ENCODE results near the gene EGFR.

GRCh38 chr7:55081068-55081467 lies 62.3 kb downstream of the EGFR start:
- TF ChIP-seq CTCF (IDR thresholded peaks at IDR 0.05), result no peak
- TF ChIP-seq POLR2A (IDR thresholded peaks at IDR 0.05), result no peak

Measured in heart left ventricle (tissue), 13 donors.